Measurements from ENCODE around the gene KMT5B. TPM values are rescaled to one million over a fixed set of nuclear protein-coding genes. Genes with fewer than 3 reads are reported as not detected.

Gene KMT5B
- total RNA-seq, 1 experiment from 2014 or later = 35.1 TPM

- H3K4me3 ChIP-seq (replicated peaks in 1 of 2; ENCODE audit: low read depth in 1 of 2, low read length in 2 of 2) = no peak overlapping the region
- POLR2A ChIA-PET = interaction anchor here (1.3 kb wide), 1 partner anchor 16 kb away, joined by 3 read pairs; no protein-coding TSS in a partner anchor
- no peaks in the 10 kb centered on the region for H3K36me3 ChIP-seq (ENCODE audit: control insufficient read depth in 1 of 2, insufficient read depth in 2 of 2, low read length in 2 of 2)
- H3K9me2 ChIP-seq (ENCODE audit: insufficient read depth) = no peaks in the 10 kb centered on the region
- H3K4me2 ChIP-seq (ENCODE audit: low read length) = no peak overlapping the region
- H3K9me3 ChIP-seq (ENCODE audit: control insufficient read depth in 1 of 2, insufficient read depth in 1 of 2, low read depth in 1 of 2, low read length in 2 of 2) = no peaks in the 10 kb centered on the region
- DNase-seq (ENCODE audit: low read depth, low spot score) = no peak
- no peak overlapping the region for H3K27ac ChIP-seq (ENCODE audit: low read depth, low read length)
- intact Hi-C loops (cut with micrococcal nuclease) = no loop called here
- CTCF ChIA-PET = no interaction called here
- no peak overlapping the region for H2AFZ ChIP-seq (ENCODE audit: low read depth, low read length, poor library complexity, severe bottlenecking)
- ATAC-seq = no peak
- peaks cover 10% of the 10 kb centered on the region; the same call in 1 of the 2 replicates for H4K20me1 ChIP-seq (ENCODE audit: insufficient read depth)
- no peaks in the 10 kb centered on the region for H3K27me3 ChIP-seq (ENCODE audit: insufficient read depth, low read length)
- RAD21 ChIA-PET (ENCODE audit: low non-redundant PET in 1 of 2, low total read pairs in 2 of 2, uncharacterized antibody in 2 of 2, unreplicated experiment in 2 of 2) = no interaction called here
- peaks cover 89% of the 10 kb centered on the region for H3K79me2 ChIP-seq (ENCODE audit: insufficient read depth, low read length)
- H3K9ac ChIP-seq (ENCODE audit: low read length) = no peak overlapping the region
- TF ChIP-seq ZNF274 (IDR thresholded peaks at IDR 0.05; ENCODE audit: low read depth, low read length) (no peak), YY1 (IDR thresholded peaks at IDR 0.05; ENCODE audit: extremely low read depth, insufficient replicate concordance, low read depth, low read length) (no peak), FOSL1 (IDR thresholded peaks at IDR 0.05; ENCODE audit: low read depth) (no peak), CTCF (IDR thresholded peaks at IDR 0.05 in 2 of 3, conservative IDR thresholded peaks at IDR 0.05 in 1 of 3; ENCODE audit: borderline replicate concordance in 1 of 3, insufficient read depth in 1 of 3, low read depth in 2 of 3, low read length in 2 of 3) (no peak), TCF7L2 (IDR thresholded peaks at IDR 0.05; ENCODE audit: borderline replicate concordance, extremely low read depth, insufficient read depth, insufficient read length) (no peak), ATF3 (IDR thresholded peaks at IDR 0.05) (no peak), POLR2A (IDR thresholded peaks at IDR 0.05; ENCODE audit: borderline replicate concordance, extremely low read depth, insufficient read depth, insufficient read length) (no peak), SP1 (IDR thresholded peaks at IDR 0.05; ENCODE audit: low read depth) (no peak), EZH2 (IDR thresholded peaks at IDR 0.05) (no peak), POLR2AphosphoS5 (IDR thresholded peaks at IDR 0.05; ENCODE audit: low read depth, low read length) (no peak), REST (IDR thresholded peaks at IDR 0.05; ENCODE audit: low read depth) (no peak), ZBTB33 (IDR thresholded peaks at IDR 0.05; ENCODE audit: extremely low read depth, insufficient replicate concordance, low read length) (no peak), ELF1 (IDR thresholded peaks at IDR 0.05; ENCODE audit: borderline replicate concordance, low read depth) (no peak), RAD21 (IDR thresholded peaks at IDR 0.05; ENCODE audit: low read depth) (no peak), JUND (IDR thresholded peaks at IDR 0.05) (no peak), EGR1 (IDR thresholded peaks at IDR 0.05; ENCODE audit: low read depth) (no peak), SRF (IDR thresholded peaks at IDR 0.05; ENCODE audit: low read depth) (no peak), CEBPB (IDR thresholded peaks at IDR 0.05; ENCODE audit: low read depth) (no peak), SIN3A (IDR thresholded peaks at IDR 0.05; ENCODE audit: low read depth) (no peak), EZH2phosphoT487 (IDR thresholded peaks at IDR 0.05; ENCODE audit: borderline replicate concordance) (no peak)
- BruUV-seq (replicated peaks) = no TSS peak
- peaks cover 5 to 30% of the 10 kb centered on the region in 2 experiments; a peak in 3 of 4 replicates for H3K4me1 ChIP-seq (ENCODE audit: control insufficient read depth in 1 of 2, insufficient read depth in 2 of 2, low read length in 2 of 2)
These were observed 97.8 kb downstream of the KMT5B start for GRCh38 chr11:68115285-68115684.

All from HCT116 (cell line).